IMR-90 (cell line): ENCODE results near the gene WWP2. TPM values are rescaled to one million over a fixed set of nuclear protein-coding genes. Genes with fewer than 3 reads are reported as not detected.
"Not testable (repeated sequence)": the region's sequence is repeated elsewhere in the genome, so short reads cannot be mapped to it uniquely, and the experiment has no call there.

Source experiments
- ATAC-seq: fragments of 200-7000 bp; cut with Tn5 transposase; 2 replicates; pipeline ENCODE4 v1.9.1; 2020; ENCODE audit warnings: low read depth, mild to moderate bottlenecking, moderate library complexity
- BruUV-seq: library from RNA; stranded (reverse); fragments of 400-500 nt; replicated peaks from 2 replicates; lab custom pipeline; 2021; lab: Mats Ljungman, UMichigan
- CTCF ChIA-PET: fragments of 300-600 bp; formaldehyde crosslinking; extraction: SDS; loops from one replicate; lab custom pipeline; 2021; ENCODE audit warnings: antibody characterized with exemption; lab: Yijun Ruan, JAX
- POLR2A ChIA-PET: fragments of 300-600 bp; sonication (Branson Sonifier 250); formaldehyde crosslinking; loops from one replicate; lab custom pipeline; 2022; ENCODE audit warnings: antibody characterized with exemption; ENCODE audit not compliant: unreplicated experiment; lab: Charles Lee
- DNase-seq: peaks from one replicate; pipeline ENCODE4 v3.0.0; 2013
- H2AFZ ChIP-seq: replicated peaks from 2 replicates; pipeline ENCODE3; 2013; ENCODE audit warnings: low read length, mild to moderate bottlenecking; ENCODE audit not compliant: poor library complexity
- H2AK5ac ChIP-seq: 2 replicates; pipeline ENCODE4 v1.6.1; 2013; ENCODE audit warnings: low read depth, low read length, inconsistent platforms
- H2AK9ac ChIP-seq: replicated peaks from 2 replicates; pipeline ENCODE3; 2013; ENCODE audit warnings: mild to moderate bottlenecking, low read depth, low read length, moderate library complexity; ENCODE audit not compliant: poor library complexity
- H2BK120ac ChIP-seq: 2 replicates; pipeline ENCODE4 v1.6.1; 2013; ENCODE audit warnings: low read depth, low read length, inconsistent platforms
- H2BK15ac ChIP-seq: 3 replicates; pipeline ENCODE4 v1.6.1; 2013; ENCODE audit warnings: low read depth, low read length, inconsistent platforms
- H2BK20ac ChIP-seq: 2 replicates; pipeline ENCODE4 v1.6.1; 2013; ENCODE audit warnings: low read depth, mild to moderate bottlenecking, inconsistent platforms, low read length, moderate library complexity
- H2BK5ac ChIP-seq: 2 replicates; pipeline ENCODE4 v1.6.1; 2013; ENCODE audit warnings: mild to moderate bottlenecking, low read depth, low read length, inconsistent platforms; ENCODE audit not compliant: poor library complexity, severe bottlenecking
- H3K14ac ChIP-seq: replicated peaks from 2 replicates; pipeline ENCODE4 v1.6.1; 2013; ENCODE audit warnings: low read depth, low read length, inconsistent platforms
- H3K18ac ChIP-seq: 2 replicates; pipeline ENCODE4 v1.6.1; 2013; ENCODE audit warnings: low read depth, low read length, control low read depth
- H3K23ac ChIP-seq: 2 replicates; pipeline ENCODE4 v1.6.1; 2013; ENCODE audit warnings: low read depth, low read length, inconsistent platforms
- H3K27ac ChIP-seq: 2 replicates; pipeline ENCODE4 v1.5.1; 2013; ENCODE audit warnings: mild to moderate bottlenecking, control low read depth, low read length; ENCODE audit not compliant: insufficient read depth
- H3K27me3 ChIP-seq: 2 replicates; pipeline ENCODE4 v1.6.1; 2013; ENCODE audit warnings: low read length; ENCODE audit not compliant: control insufficient read depth, insufficient read depth
- H3K36me3 ChIP-seq: 2 replicates; pipeline ENCODE4 v1.6.1; 2013; ENCODE audit warnings: low read length, mixed read lengths; ENCODE audit not compliant: control insufficient read depth, insufficient read depth
- H3K4ac ChIP-seq: 2 replicates; pipeline ENCODE4 v1.6.1; 2013; ENCODE audit warnings: low read depth, low read length, inconsistent platforms
- H3K4me1 ChIP-seq: 2 replicates; pipeline ENCODE4 v1.6.1; 2013; ENCODE audit warnings: low read length, mixed read lengths; ENCODE audit not compliant: control insufficient read depth, insufficient read depth
- H3K4me2 ChIP-seq: 2 replicates; pipeline ENCODE4 v1.6.1; 2013; ENCODE audit warnings: low read depth, mild to moderate bottlenecking, control low read depth, low read length, moderate library complexity
- H3K4me3 ChIP-seq: 2 replicates; pipeline ENCODE4 v1.5.1; 2013; ENCODE audit warnings: low read depth, mild to moderate bottlenecking, control low read depth, low read length, moderate library complexity; ENCODE audit not compliant: insufficient read depth
- H3K56ac ChIP-seq: 2 replicates; pipeline ENCODE4 v1.6.1; 2013; ENCODE audit warnings: low read length, inconsistent platforms; ENCODE audit not compliant: insufficient read depth; ENCODE audit errors: extremely low read depth
- H3K79me1 ChIP-seq, 2 experiments: 2 replicates each; pipeline ENCODE4 v1.6.1; 2013; ENCODE audit warnings: low read length in 2 of 2, inconsistent platforms in 1 of 2, low read depth in 1 of 2
- H3K9ac ChIP-seq: 2 replicates; pipeline ENCODE4 v1.6.1; 2013; ENCODE audit warnings: low read depth, low read length, control low read depth
- H3K9me1 ChIP-seq: 2 replicates; pipeline ENCODE4 v1.6.1; 2013; ENCODE audit warnings: low read length, inconsistent platforms; ENCODE audit not compliant: insufficient read depth
- H3K9me3 ChIP-seq: 2 replicates; pipeline ENCODE4 v1.6.1; 2013; ENCODE audit warnings: low read length; ENCODE audit not compliant: control insufficient read depth, insufficient read depth
- H4K20me1 ChIP-seq: 2 replicates; pipeline ENCODE4 v1.6.1; 2013; ENCODE audit warnings: low read length, inconsistent platforms; ENCODE audit not compliant: insufficient read depth
- H4K5ac ChIP-seq: 2 replicates; pipeline ENCODE4 v1.6.1; 2013; ENCODE audit warnings: mild to moderate bottlenecking, low read depth, low read length, control low read depth
- H4K8ac ChIP-seq, 2 experiments: 2 replicates each; pipeline ENCODE4 v1.6.1; 2013; ENCODE audit warnings: low read depth in 2 of 2, low read length in 2 of 2, control low read depth in 1 of 2, inconsistent platforms in 1 of 2
- H4K91ac ChIP-seq: 2 replicates; pipeline ENCODE4 v1.6.1; 2013; ENCODE audit warnings: low read depth, low read length, inconsistent platforms; ENCODE audit not compliant: insufficient read depth
- BHLHE40 ChIP-seq: fragments of 150-350 bp; IDR thresholded peaks from 2 replicates; pipeline ENCODE4 v1.6.1; 2016; ENCODE audit warnings: mild to moderate bottlenecking, low read depth, low read length
- RCOR1 ChIP-seq: IDR thresholded peaks from 2 replicates; pipeline ENCODE4 v1.6.1; 2012; ENCODE audit warnings: mild to moderate bottlenecking, low read length, improper control_type of control experiment; ENCODE audit not compliant: insufficient replicate concordance
- RFX5 ChIP-seq: IDR thresholded peaks from 2 replicates; pipeline ENCODE4 v1.8.0; 2012; ENCODE audit warnings: low read depth, mild to moderate bottlenecking, low read length, moderate library complexity
- SMC3 ChIP-seq: fragments of 150-350 bp; IDR thresholded peaks from 2 replicates; pipeline ENCODE4 v1.6.1; 2016; ENCODE audit warnings: low read depth, mild to moderate bottlenecking, antibody characterized with exemption, low read length, moderate library complexity
- WGBS, 2 experiments: methylation state at CpG; one replicate each; pipeline versions ENCODE4 v1.1.5 to v1.1.7; 2013; ENCODE audit warnings: missing lambda C conversion rate in 2 of 2; ENCODE audit not compliant: insufficient read length in 1 of 2; ENCODE audit errors: extremely low coverage in 2 of 2; 5-methylcytosine and 5-hydroxymethylcytosine counted together
- dilution Hi-C: fragments of 300-500 bp; cut with HindIII; formaldehyde crosslinking; loops from one replicate; pipeline ENCODE4 v1.14.3; 2018; ENCODE audit warnings: low sequenced_read_pairs; ENCODE audit not compliant: unreplicated experiment
- in situ Hi-C: fragments of 300-500 bp; cut with MboI; formaldehyde crosslinking; loops from 3 replicates; pipeline ENCODE4 v1.14.3; 2019; ENCODE audit warnings: low sequenced_read_pairs, inconsistent platforms, mixed read lengths
- intact Hi-C: fragments of 100-400 bp; cut with micrococcal nuclease; formaldehyde crosslinking; loops from 2 replicates; pipeline ENCODE4 v1.10.0; 2022
- polyA plus RNA-seq, 3 experiments: library from polyadenylated mRNA; depleted of rRNA; stranded (reverse); fragments of >200 nt; gene quantifications; 2 replicates each; pipeline ENCODE4 v1.2.3, GENCODE V29; 2012; ENCODE audit warnings: low replicate concordance in 1 of 3
- total RNA-seq: library from RNA; depleted of rRNA; stranded (reverse); fragments of >200 nt; gene quantifications from 2 replicates; pipeline ENCODE4 v1.2.3, GENCODE V29; 2012
- TF ChIP-seq, protein P1 (sequence below): fragments of 150-350 bp; IDR thresholded peaks from 2 replicates; pipeline ENCODE4 v1.6.1; 2017; ENCODE audit warnings: mild to moderate bottlenecking, antibody characterized with exemption, low read length, low read depth

WWP2 gene
- total and polyA plus RNA-seq, 2 of the 4 experiments (the other 2 are of a cell fraction): 12.7 to 13.7 TPM

GRCh38 chr16:69823831-69824563, 61.9 kb downstream of the WWP2 start:
- no TSS peak for BruUV-seq
- ATAC-seq (no peak), DNase-seq (no peak)
- Histone ChIP-seq H4K20me1 (no peaks in the 10 kb centered on the region), H3K27me3 (no peaks in the 10 kb centered on the region), H4K8ac (no peak overlapping the region), H2BK20ac (no peak overlapping the region), H3K4ac (no peak overlapping the region), H2BK15ac (no peak overlapping the region), H2AK9ac (peak overlapping the region; percentile 35), H3K23ac (no peak overlapping the region), H3K36me3 (0 out of 2 replicates have a peak, but pooled peaks cover 1% of the 10 kb centered on the region), H2BK5ac (no peak overlapping the region), H4K91ac (no peak overlapping the region), H3K4me2 (no peak overlapping the region), H3K18ac (no peak overlapping the region), H3K56ac (no peak overlapping the region), H3K27ac (no peak overlapping the region), H3K9ac (no peak overlapping the region), H3K4me1 (peaks cover 7% of the 10 kb centered on the region), H4K5ac (no peak overlapping the region), H3K14ac (no peak overlapping the region), H2BK120ac (no peak overlapping the region), H2AK5ac (no peak overlapping the region), H3K79me1 (peaks cover 0 to 4% of the 10 kb centered on the region in 2 experiments; a peak in 1 of 4 replicates), H3K9me1 (peaks cover 7% of the 10 kb centered on the region; the same call in 1 of the 2 replicates), H2AFZ (no peak overlapping the region), H3K9me3 (no peaks in the 10 kb centered on the region), H3K4me3 (no peak overlapping the region)
- CTCF ChIA-PET: interaction anchor here (1.2 kb wide), 1 partner anchor 106 kb away, joined by 4 read pairs; no protein-coding TSS in a partner anchor
- TF ChIP-seq BHLHE40 (no peak), RCOR1 (no peak), SMC3 (no peak), RFX5 (no peak)
- TF ChIP-seq, protein P1, sequence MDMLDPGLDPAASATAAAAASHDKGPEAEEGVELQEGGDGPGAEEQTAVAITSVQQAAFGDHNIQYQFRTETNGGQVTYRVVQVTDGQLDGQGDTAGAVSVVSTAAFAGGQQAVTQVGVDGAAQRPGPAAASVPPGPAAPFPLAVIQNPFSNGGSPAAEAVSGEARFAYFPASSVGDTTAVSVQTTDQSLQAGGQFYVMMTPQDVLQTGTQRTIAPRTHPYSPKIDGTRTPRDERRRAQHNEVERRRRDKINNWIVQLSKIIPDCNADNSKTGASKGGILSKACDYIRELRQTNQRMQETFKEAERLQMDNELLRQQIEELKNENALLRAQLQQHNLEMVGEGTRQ: no peak
- intact Hi-C loops: no loop called here
- WGBS, 2 experiments: no CpG with 5 or more reads among the region's 10 CpGs
- in situ Hi-C loops: loop anchor here (10.0 kb wide), 1 partner anchor 61 kb away; no protein-coding TSS in a partner anchor
- POLR2A ChIA-PET: interaction anchor here (0.6 kb wide), 1 partner anchor 16 kb away, joined by 3 read pairs; no protein-coding TSS in a partner anchor
- dilution Hi-C loops: no loop called here

- H3K18ac ChIP-seq, CTCF ChIA-PET, H3K27me3 ChIP-seq, H2AFZ ChIP-seq, H3K9me3 ChIP-seq, BruUV-seq, H4K8ac ChIP-seq, H2BK20ac ChIP-seq, H2BK15ac ChIP-seq, H3K23ac ChIP-seq, intact Hi-C loops, H4K91ac ChIP-seq, H3K4me2 ChIP-seq, H2AK5ac ChIP-seq, H2BK5ac ChIP-seq, H3K4ac ChIP-seq, H2AK9ac ChIP-seq, H3K4me3 ChIP-seq, DNase-seq, H3K27ac ChIP-seq, H3K36me3 ChIP-seq, H3K56ac ChIP-seq, H3K9ac ChIP-seq, H3K4me1 ChIP-seq, ATAC-seq, H3K14ac ChIP-seq, H3K9me1 ChIP-seq, dilution Hi-C loops, H4K20me1 ChIP-seq, H2BK120ac ChIP-seq, H3K79me1 ChIP-seq, H4K5ac ChIP-seq: not testable (repeated sequence)
- POLR2A ChIA-PET: interaction anchor here (0.6 kb wide), 1 partner anchor 16 kb away, joined by 3 read pairs; no protein-coding TSS in a partner anchor
- in situ Hi-C loops: loop anchor here (10.0 kb wide), 1 partner anchor 60 kb away; no protein-coding TSS in a partner anchor
- no CpG with 5 or more reads among the region's 4 CpGs for WGBS, 2 experiments
Measured at GRCh38 chr16:69824564-69825142, 62.5 kb downstream of the WWP2 start.
